GM23338 (cell line): Measurements from ENCODE around the gene SEMA5A. TPM values are rescaled to one million over a fixed set of nuclear protein-coding genes. Genes with fewer than 3 reads are reported as not detected.

Experiments
- ATAC-seq: fragments of 200-7000 bp; cut with Tn5 transposase; 3 replicates; pipeline ENCODE4 v1.9.1; 2020
- DNase-seq: peaks from one replicate; pipeline ENCODE4 v3.0.0-alpha.2; 2015; ENCODE audit warnings: low spot score
- H2AFZ ChIP-seq: fragments of 200-600 bp; sonication (generic); 2 replicates; pipeline ENCODE4 v1.8.0; 2016; ENCODE audit warnings: antibody characterized with exemption, mild to moderate bottlenecking, moderate library complexity
- H3F3A ChIP-seq: fragments of 200-600 bp; sonication (generic); replicated peaks from 2 replicates; pipeline ENCODE4 v1.8.0; 2017; ENCODE audit warnings: antibody characterized with exemption, mixed run types, low read depth
- H3K27ac ChIP-seq: fragments of 200-600 bp; sonication (generic); 2 replicates; pipeline ENCODE4 v1.6.1; 2016; ENCODE audit warnings: low read depth
- H3K27me3 ChIP-seq: fragments of 200-600 bp; sonication (generic); 2 replicates; pipeline ENCODE4 v1.8.0; 2016; ENCODE audit warnings: mild to moderate bottlenecking, mixed run types, moderate library complexity; ENCODE audit not compliant: insufficient read depth
- H3K36me3 ChIP-seq: fragments of 200-600 bp; sonication (generic); 2 replicates; pipeline ENCODE4 v1.8.0; 2016; ENCODE audit warnings: mild to moderate bottlenecking; ENCODE audit not compliant: insufficient read depth
- H3K4me1 ChIP-seq: fragments of 200-600 bp; sonication (generic); 2 replicates; pipeline ENCODE4 v1.8.0; 2016; ENCODE audit warnings: mild to moderate bottlenecking, moderate library complexity; ENCODE audit not compliant: insufficient read depth
- H3K4me2 ChIP-seq: fragments of 200-600 bp; sonication (generic); 2 replicates; pipeline ENCODE4 v1.7.1; 2017; ENCODE audit warnings: mixed run types
- H3K4me3 ChIP-seq: fragments of 200-600 bp; sonication (generic); 2 replicates; pipeline ENCODE4 v1.6.1; 2016; ENCODE audit warnings: mixed run types
- H3K79me2 ChIP-seq: fragments of 200-600 bp; sonication (generic); replicated peaks from 2 replicates; pipeline ENCODE4 v1.8.0; 2017; ENCODE audit warnings: mild to moderate bottlenecking; ENCODE audit not compliant: insufficient read depth
- H3K9me2 ChIP-seq: fragments of 200-600 bp; sonication (generic); 2 replicates; pipeline ENCODE4 v1.8.0; 2017; ENCODE audit not compliant: insufficient read depth
- H4K20me1 ChIP-seq: fragments of 200-600 bp; sonication (generic); replicated peaks from 2 replicates; pipeline ENCODE4 v1.8.0; 2017; ENCODE audit warnings: mild to moderate bottlenecking; ENCODE audit not compliant: insufficient read depth
- H3K27ac Mint-ChIP-seq: 2 replicates; pipeline ENCODE4 v1.8.0; 2020; ENCODE audit warnings: inconsistent platforms, mild to moderate bottlenecking, moderate library complexity, mixed read lengths
- H3K27me3 Mint-ChIP-seq: 3 replicates; pipeline ENCODE4 v1.8.0; 2022; ENCODE audit warnings: low read depth, mild to moderate bottlenecking, moderate library complexity, mixed read lengths, inconsistent platforms; ENCODE audit not compliant: insufficient read depth, poor library complexity
- H3K36me3 Mint-ChIP-seq: 3 replicates; pipeline ENCODE4 v1.8.0; 2021; ENCODE audit warnings: low read depth, mild to moderate bottlenecking, inconsistent platforms, moderate library complexity, mixed read lengths
- H3K4me1 Mint-ChIP-seq: 3 replicates; pipeline ENCODE4 v1.8.0; 2020; ENCODE audit warnings: mild to moderate bottlenecking, inconsistent platforms, mixed read lengths
- H3K4me3 Mint-ChIP-seq: 3 replicates; pipeline ENCODE4 v1.8.0; 2021; ENCODE audit warnings: moderate library complexity, mild to moderate bottlenecking, inconsistent platforms, mixed read lengths
- H3K9me3 Mint-ChIP-seq: 3 replicates; pipeline ENCODE4 v1.8.0; 2020; ENCODE audit warnings: moderate library complexity, mild to moderate bottlenecking, inconsistent platforms, mixed read lengths
- CREB1 ChIP-seq: fragments of 250-450 bp; sonication (Bioruptor Pico); IDR thresholded peaks from 2 replicates; pipeline ENCODE4 v1.5.0; 2020; ENCODE audit warnings: low read depth, mild to moderate bottlenecking, moderate library complexity
- EZH2 ChIP-seq: fragments of 200-600 bp; sonication (generic); IDR thresholded peaks from one replicate; pipeline ENCODE4 v1.8.0; 2017; ENCODE audit warnings: antibody characterized with exemption, mild to moderate bottlenecking, low read depth; ENCODE audit not compliant: unreplicated experiment
- EZH2phosphoT487 ChIP-seq: fragments of 200-600 bp; sonication (generic); IDR thresholded peaks from one replicate; pipeline ENCODE4 v1.8.1; 2018; ENCODE audit warnings: antibody characterized with exemption; ENCODE audit not compliant: unreplicated experiment
- JUNB ChIP-seq: IDR thresholded peaks from one replicate; pipeline ENCODE4 v1.6.1; 2016; ENCODE audit warnings: antibody characterized with exemption; ENCODE audit not compliant: unreplicated experiment
- NANOG ChIP-seq: IDR thresholded peaks from 2 replicates; pipeline ENCODE4 v1.6.1; 2016; ENCODE audit warnings: antibody characterized with exemption, borderline replicate concordance
- POLR2AphosphoS5 ChIP-seq: IDR thresholded peaks from 2 replicates; pipeline ENCODE4 v1.6.1; 2016; ENCODE audit warnings: antibody characterized with exemption, low read depth
- ZNF114 ChIP-seq: fragments of 250-450 bp; sonication (Bioruptor Pico); IDR thresholded peaks from 2 replicates; pipeline ENCODE4 v1.5.0; 2020; ENCODE audit warnings: mild to moderate bottlenecking, moderate library complexity
- ZNF331 ChIP-seq: fragments of 250-450 bp; sonication (Bioruptor Pico); IDR thresholded peaks from 2 replicates; pipeline ENCODE4 v1.5.0; 2020; ENCODE audit warnings: low read depth, mild to moderate bottlenecking, moderate library complexity
- polyA plus RNA-seq: library from polyadenylated mRNA; unstranded; fragments of >200 nt; fragmentation: Nextera tagmentation; extraction: Ambion mirVana; gene quantifications from 2 replicates; pipeline ENCODE4 v1.2.1, GENCODE V29; 2016
- total RNA-seq: library from RNA; depleted of rRNA; stranded (reverse); fragments of >200 nt; shearing (Covaris generic); gene quantifications from 2 replicates; pipeline ENCODE4 v1.2.3, GENCODE V29; 2014
- TF ChIP-seq, protein P1 (sequence below): IDR thresholded peaks from 2 replicates; pipeline ENCODE4 v1.6.1; 2016; ENCODE audit warnings: antibody characterized with exemption
- TF ChIP-seq, protein P2 (sequence below), 2 experiments: fragments of 200-600 bp in 1 of 2; sonication (generic) in 1 of 2; conservative IDR thresholded peaks; 2 replicates each; pipeline versions ENCODE4 v1.5.1 to v1.6.1; 2016 to 2017; ENCODE audit warnings: antibody characterized with exemption in 2 of 2, low read depth in 2 of 2, mild to moderate bottlenecking in 2 of 2, moderate library complexity in 1 of 2
- TF ChIP-seq, protein P3 (sequence below): IDR thresholded peaks from one replicate; pipeline ENCODE4 v1.6.1; 2018; ENCODE audit warnings: antibody characterized with exemption; ENCODE audit not compliant: unreplicated experiment
- TF ChIP-seq, protein P4 (sequence below): fragments of 250-450 bp; sonication (Bioruptor Pico); IDR thresholded peaks from 2 replicates; pipeline ENCODE4 v1.5.0; 2020; ENCODE audit warnings: mild to moderate bottlenecking, moderate library complexity

SEMA5A gene
- total and polyA plus RNA-seq, 2 experiments from 2014 or later: 2.1 to 8.1 TPM

DNA sequence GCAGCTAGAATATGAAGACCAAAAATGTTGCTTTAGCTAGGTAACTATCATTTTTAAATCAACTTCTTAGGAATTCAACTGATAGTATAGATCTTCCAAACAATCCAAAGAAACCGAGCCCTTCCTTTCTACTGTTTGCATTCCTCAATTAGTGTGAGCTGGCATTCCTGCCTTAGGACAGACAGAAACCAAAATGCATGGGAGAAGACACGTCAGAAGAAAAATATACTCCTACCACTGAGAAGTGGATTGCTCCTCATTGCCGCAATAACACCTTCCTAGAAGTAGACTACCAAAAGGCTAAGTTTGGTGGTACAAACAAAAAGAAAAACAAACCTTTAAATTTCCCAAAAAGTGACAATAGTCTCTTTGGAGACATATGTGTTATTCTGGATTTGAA is 440.0 kb downstream of the SEMA5A start:
- no peak for ATAC-seq
- no peaks in the 10 kb centered on the region for H3K4me1 ChIP-seq

More for the DNA sequence above, 440.0 kb downstream of the SEMA5A start:
- no peaks in the 10 kb centered on the region for H3K36me3 ChIP-seq
- Mint-ChIP-seq H3K27ac (no peak overlapping the region), H3K4me3 (no peak overlapping the region), H3K9me3 (no peaks in the 10 kb centered on the region), H3K27me3 (no peaks in the 10 kb centered on the region), H3K36me3 (no peaks in the 10 kb centered on the region; the same call in 2 of the 3 replicates), H3K4me1 (no peaks in the 10 kb centered on the region)
- no peaks in the 10 kb centered on the region for H3K27me3 ChIP-seq
- TF ChIP-seq, protein P1, sequence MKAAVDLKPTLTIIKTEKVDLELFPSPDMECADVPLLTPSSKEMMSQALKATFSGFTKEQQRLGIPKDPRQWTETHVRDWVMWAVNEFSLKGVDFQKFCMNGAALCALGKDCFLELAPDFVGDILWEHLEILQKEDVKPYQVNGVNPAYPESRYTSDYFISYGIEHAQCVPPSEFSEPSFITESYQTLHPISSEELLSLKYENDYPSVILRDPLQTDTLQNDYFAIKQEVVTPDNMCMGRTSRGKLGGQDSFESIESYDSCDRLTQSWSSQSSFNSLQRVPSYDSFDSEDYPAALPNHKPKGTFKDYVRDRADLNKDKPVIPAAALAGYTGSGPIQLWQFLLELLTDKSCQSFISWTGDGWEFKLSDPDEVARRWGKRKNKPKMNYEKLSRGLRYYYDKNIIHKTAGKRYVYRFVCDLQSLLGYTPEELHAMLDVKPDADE: no peak
- no peak for TF ChIP-seq EZH2
- no peak for TF ChIP-seq POLR2AphosphoS5
- TF ChIP-seq, protein P2, sequence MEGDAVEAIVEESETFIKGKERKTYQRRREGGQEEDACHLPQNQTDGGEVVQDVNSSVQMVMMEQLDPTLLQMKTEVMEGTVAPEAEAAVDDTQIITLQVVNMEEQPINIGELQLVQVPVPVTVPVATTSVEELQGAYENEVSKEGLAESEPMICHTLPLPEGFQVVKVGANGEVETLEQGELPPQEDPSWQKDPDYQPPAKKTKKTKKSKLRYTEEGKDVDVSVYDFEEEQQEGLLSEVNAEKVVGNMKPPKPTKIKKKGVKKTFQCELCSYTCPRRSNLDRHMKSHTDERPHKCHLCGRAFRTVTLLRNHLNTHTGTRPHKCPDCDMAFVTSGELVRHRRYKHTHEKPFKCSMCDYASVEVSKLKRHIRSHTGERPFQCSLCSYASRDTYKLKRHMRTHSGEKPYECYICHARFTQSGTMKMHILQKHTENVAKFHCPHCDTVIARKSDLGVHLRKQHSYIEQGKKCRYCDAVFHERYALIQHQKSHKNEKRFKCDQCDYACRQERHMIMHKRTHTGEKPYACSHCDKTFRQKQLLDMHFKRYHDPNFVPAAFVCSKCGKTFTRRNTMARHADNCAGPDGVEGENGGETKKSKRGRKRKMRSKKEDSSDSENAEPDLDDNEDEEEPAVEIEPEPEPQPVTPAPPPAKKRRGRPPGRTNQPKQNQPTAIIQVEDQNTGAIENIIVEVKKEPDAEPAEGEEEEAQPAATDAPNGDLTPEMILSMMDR (conservative IDR thresholded peaks at IDR 0.05; ENCODE audit: low read depth in 2 of 2): no peak
- no peak for TF ChIP-seq ZNF114 (CRISPR knock-in tag)
- TF ChIP-seq EZH2phosphoT487: no peak
- TF ChIP-seq JUNB: no peak
- no peak for TF ChIP-seq CREB1 (CRISPR knock-in tag)
- TF ChIP-seq ZNF331 (CRISPR knock-in tag): no peak
- TF ChIP-seq, protein P3, sequence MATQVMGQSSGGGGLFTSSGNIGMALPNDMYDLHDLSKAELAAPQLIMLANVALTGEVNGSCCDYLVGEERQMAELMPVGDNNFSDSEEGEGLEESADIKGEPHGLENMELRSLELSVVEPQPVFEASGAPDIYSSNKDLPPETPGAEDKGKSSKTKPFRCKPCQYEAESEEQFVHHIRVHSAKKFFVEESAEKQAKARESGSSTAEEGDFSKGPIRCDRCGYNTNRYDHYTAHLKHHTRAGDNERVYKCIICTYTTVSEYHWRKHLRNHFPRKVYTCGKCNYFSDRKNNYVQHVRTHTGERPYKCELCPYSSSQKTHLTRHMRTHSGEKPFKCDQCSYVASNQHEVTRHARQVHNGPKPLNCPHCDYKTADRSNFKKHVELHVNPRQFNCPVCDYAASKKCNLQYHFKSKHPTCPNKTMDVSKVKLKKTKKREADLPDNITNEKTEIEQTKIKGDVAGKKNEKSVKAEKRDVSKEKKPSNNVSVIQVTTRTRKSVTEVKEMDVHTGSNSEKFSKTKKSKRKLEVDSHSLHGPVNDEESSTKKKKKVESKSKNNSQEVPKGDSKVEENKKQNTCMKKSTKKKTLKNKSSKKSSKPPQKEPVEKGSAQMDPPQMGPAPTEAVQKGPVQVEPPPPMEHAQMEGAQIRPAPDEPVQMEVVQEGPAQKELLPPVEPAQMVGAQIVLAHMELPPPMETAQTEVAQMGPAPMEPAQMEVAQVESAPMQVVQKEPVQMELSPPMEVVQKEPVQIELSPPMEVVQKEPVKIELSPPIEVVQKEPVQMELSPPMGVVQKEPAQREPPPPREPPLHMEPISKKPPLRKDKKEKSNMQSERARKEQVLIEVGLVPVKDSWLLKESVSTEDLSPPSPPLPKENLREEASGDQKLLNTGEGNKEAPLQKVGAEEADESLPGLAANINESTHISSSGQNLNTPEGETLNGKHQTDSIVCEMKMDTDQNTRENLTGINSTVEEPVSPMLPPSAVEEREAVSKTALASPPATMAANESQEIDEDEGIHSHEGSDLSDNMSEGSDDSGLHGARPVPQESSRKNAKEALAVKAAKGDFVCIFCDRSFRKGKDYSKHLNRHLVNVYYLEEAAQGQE: no peak
- TF ChIP-seq, protein P4, sequence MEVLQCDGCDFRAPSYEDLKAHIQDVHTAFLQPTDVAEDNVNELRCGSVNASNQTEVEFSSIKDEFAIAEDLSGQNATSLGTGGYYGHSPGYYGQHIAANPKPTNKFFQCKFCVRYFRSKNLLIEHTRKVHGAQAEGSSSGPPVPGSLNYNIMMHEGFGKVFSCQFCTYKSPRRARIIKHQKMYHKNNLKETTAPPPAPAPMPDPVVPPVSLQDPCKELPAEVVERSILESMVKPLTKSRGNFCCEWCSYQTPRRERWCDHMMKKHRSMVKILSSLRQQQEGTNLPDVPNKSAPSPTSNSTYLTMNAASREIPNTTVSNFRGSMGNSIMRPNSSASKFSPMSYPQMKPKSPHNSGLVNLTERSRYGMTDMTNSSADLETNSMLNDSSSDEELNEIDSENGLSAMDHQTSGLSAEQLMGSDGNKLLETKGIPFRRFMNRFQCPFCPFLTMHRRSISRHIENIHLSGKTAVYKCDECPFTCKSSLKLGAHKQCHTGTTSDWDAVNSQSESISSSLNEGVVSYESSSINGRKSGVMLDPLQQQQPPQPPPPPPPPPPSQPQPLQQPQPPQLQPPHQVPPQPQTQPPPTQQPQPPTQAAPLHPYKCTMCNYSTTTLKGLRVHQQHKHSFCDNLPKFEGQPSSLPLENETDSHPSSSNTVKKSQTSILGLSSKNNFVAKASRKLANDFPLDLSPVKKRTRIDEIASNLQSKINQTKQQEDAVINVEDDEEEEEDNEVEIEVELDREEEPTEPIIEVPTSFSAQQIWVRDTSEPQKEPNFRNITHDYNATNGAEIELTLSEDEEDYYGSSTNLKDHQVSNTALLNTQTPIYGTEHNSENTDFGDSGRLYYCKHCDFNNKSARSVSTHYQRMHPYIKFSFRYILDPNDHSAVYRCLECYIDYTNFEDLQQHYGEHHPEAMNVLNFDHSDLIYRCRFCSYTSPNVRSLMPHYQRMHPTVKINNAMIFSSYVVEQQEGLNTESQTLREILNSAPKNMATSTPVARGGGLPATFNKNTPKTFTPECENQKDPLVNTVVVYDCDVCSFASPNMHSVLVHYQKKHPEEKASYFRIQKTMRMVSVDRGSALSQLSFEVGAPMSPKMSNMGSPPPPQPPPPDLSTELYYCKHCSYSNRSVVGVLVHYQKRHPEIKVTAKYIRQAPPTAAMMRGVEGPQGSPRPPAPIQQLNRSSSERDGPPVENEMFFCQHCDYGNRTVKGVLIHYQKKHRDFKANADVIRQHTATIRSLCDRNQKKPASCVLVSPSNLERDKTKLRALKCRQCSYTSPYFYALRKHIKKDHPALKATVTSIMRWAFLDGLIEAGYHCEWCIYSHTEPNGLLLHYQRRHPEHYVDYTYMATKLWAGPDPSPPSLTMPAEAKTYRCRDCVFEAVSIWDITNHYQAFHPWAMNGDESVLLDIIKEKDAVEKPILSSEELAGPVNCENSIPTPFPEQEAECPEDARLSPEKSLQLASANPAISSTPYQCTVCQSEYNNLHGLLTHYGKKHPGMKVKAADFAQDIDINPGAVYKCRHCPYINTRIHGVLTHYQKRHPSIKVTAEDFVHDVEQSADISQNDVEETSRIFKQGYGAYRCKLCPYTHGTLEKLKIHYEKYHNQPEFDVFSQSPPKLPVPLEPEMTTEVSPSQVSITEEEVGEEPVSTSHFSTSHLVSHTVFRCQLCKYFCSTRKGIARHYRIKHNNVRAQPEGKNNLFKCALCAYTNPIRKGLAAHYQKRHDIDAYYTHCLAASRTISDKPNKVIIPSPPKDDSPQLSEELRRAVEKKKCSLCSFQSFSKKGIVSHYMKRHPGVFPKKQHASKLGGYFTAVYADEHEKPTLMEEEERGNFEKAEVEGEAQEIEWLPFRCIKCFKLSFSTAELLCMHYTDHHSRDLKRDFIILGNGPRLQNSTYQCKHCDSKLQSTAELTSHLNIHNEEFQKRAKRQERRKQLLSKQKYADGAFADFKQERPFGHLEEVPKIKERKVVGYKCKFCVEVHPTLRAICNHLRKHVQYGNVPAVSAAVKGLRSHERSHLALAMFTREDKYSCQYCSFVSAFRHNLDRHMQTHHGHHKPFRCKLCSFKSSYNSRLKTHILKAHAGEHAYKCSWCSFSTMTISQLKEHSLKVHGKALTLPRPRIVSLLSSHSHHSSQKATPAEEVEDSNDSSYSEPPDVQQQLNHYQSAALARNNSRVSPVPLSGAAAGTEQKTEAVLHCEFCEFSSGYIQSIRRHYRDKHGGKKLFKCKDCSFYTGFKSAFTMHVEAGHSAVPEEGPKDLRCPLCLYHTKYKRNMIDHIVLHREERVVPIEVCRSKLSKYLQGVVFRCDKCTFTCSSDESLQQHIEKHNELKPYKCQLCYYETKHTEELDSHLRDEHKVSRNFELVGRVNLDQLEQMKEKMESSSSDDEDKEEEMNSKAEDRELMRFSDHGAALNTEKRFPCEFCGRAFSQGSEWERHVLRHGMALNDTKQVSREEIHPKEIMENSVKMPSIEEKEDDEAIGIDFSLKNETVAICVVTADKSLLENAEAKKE (CRISPR knock-in tag): no peak
- TF ChIP-seq NANOG: no peak
- H3F3A ChIP-seq: no peaks in the 10 kb centered on the region
- no peaks in the 10 kb centered on the region for H3K9me2 ChIP-seq
- no peak overlapping the region for H3K4me3 ChIP-seq
- H2AFZ ChIP-seq: no peak overlapping the region
- no peak overlapping the region for H3K4me2 ChIP-seq
- H4K20me1 ChIP-seq: no peaks in the 10 kb centered on the region
- H3K79me2 ChIP-seq: no peaks in the 10 kb centered on the region
- no peak for DNase-seq
- no peak overlapping the region for H3K27ac ChIP-seq
